HL-60 (cell line): ENCODE measurements around the gene LONP2.

Experiments used
- DNase-seq, 2 experiments: peaks; one replicate each; pipeline ENCODE4 v3.0.0-alpha.2; 2010 to 2020; ENCODE audit warnings: low read depth in 1 of 2, low spot score in 1 of 2
- H3K27ac ChIP-seq: fragments of 250-450 bp; sonication (Bioruptor Pico); replicated peaks from 2 replicates; pipeline ENCODE4 v1.5.1; 2020; ENCODE audit warnings: mild to moderate bottlenecking, moderate library complexity
- H3K27me3 ChIP-seq: fragments of 250-450 bp; sonication (Bioruptor Pico); 2 replicates; pipeline ENCODE4 v1.5.1; 2021; ENCODE audit warnings: mild to moderate bottlenecking, moderate library complexity; ENCODE audit not compliant: insufficient read depth, poor library complexity, severe bottlenecking
- H3K4me3 ChIP-seq: replicated peaks from 2 replicates; pipeline ENCODE4 v1.5.1; 2011; ENCODE audit warnings: mild to moderate bottlenecking, control low read depth, low read length; ENCODE audit not compliant: insufficient read depth
- GABPA ChIP-seq: IDR thresholded peaks from 2 replicates; pipeline ENCODE4 v1.6.1; 2012; ENCODE audit warnings: low read depth
- POLR2AphosphoS5 ChIP-seq: IDR thresholded peaks from 2 replicates; pipeline ENCODE4 v1.6.1; 2012; ENCODE audit warnings: low read depth
- REST ChIP-seq: IDR thresholded peaks from 2 replicates; pipeline ENCODE4 v1.6.1; 2012; ENCODE audit warnings: low read depth; ENCODE audit not compliant: insufficient replicate concordance
- SPI1 ChIP-seq: IDR thresholded peaks from 2 replicates; pipeline ENCODE4 v1.6.1; 2012; ENCODE audit warnings: low read depth, mild to moderate bottlenecking, borderline replicate concordance
- TF ChIP-seq, protein P1 (sequence below): IDR thresholded peaks from one replicate; pipeline ENCODE4 v1.5.1; 2011; ENCODE audit warnings: low read length, control low read depth, inconsistent platforms; ENCODE audit not compliant: insufficient read depth

Gene LONP2

GRCh38 chr16:48201515-48202201 is 42.4 kb upstream of the LONP2 start:
- peak in 1 of 2 experiments; percentile 66 for DNase-seq
- 0 out of 2 replicates have a peak overlapping the region, but pooled peaks have one; percentile 9 for H3K27ac ChIP-seq
- H3K4me3 ChIP-seq, result no peak overlapping the region
- TF ChIP-seq SPI1, result peak; percentile 82
- TF ChIP-seq POLR2AphosphoS5, result no peak
- TF ChIP-seq REST, result no peak
- H3K27me3 ChIP-seq, result no peaks in the 10 kb centered on the region

DNA sequence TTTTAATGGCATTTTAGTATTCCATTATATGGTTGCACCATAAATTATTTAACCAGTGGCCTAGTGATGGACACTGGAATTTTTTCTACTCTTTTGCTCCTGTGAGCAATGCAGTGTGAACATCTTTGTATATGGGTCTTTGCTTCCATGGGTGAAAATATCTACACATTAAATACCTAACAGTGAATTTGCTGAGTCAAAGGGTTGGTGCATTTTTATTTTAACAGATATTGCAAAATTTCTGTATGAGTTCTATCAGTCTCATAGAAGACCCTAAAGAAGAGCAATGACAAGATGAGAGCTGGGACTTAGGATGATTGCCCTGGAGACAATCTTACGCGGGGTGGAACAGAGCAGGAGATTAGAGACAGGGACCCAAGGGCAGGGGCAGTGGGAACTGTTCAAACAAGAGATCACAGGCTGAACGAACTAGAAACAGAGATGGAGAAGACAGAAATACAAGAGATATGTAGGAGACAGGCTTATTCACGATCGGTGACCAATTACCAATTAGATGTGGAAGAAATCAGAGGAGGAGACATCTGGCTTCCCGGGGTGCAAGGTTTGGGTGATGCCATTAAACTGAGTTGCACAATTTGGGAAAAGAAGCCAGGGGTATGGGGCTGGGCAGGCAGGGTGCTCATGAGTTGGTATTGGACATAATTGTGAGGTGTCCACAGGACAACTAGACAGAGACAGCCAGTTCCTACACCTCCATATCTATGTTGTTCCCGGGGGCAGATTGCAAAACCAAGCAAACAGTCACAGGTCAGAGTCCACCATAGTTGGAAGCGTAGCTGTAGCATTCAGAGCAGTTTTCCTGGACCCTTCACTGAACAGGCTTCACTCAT is 39.9 kb upstream of the LONP2 start:
- TF ChIP-seq REST (no peak), POLR2AphosphoS5 (no peak), SPI1 (no peak), GABPA (no peak)
- TF ChIP-seq, protein P1, sequence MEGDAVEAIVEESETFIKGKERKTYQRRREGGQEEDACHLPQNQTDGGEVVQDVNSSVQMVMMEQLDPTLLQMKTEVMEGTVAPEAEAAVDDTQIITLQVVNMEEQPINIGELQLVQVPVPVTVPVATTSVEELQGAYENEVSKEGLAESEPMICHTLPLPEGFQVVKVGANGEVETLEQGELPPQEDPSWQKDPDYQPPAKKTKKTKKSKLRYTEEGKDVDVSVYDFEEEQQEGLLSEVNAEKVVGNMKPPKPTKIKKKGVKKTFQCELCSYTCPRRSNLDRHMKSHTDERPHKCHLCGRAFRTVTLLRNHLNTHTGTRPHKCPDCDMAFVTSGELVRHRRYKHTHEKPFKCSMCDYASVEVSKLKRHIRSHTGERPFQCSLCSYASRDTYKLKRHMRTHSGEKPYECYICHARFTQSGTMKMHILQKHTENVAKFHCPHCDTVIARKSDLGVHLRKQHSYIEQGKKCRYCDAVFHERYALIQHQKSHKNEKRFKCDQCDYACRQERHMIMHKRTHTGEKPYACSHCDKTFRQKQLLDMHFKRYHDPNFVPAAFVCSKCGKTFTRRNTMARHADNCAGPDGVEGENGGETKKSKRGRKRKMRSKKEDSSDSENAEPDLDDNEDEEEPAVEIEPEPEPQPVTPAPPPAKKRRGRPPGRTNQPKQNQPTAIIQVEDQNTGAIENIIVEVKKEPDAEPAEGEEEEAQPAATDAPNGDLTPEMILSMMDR, result no peak
- no peak for DNase-seq
- Histone ChIP-seq H3K27ac (no peak overlapping the region), H3K4me3 (no peak overlapping the region), H3K27me3 (no peaks in the 10 kb centered on the region)

- H3K27ac ChIP-seq, result no peak overlapping the region
Measured at GRCh38 chr16:48204825-48205151, 39.3 kb upstream of the LONP2 start.

More at GRCh38 chr16:48204825-48205151, 39.3 kb upstream of the LONP2 start:
- DNase-seq, result no peak
- TF ChIP-seq POLR2AphosphoS5 (no peak), GABPA (no peak), SPI1 (no peak), REST (no peak)
- TF ChIP-seq, protein P1, result no peak
- Histone ChIP-seq H3K27me3 (no peaks in the 10 kb centered on the region), H3K4me3 (no peak overlapping the region)
